Ramos (cell line): ENCODE measurements around the gene ADNP2.

Experiments
- in situ Hi-C: fragments of 300-500 bp; cut with MboI; formaldehyde crosslinking; loops from one replicate; pipeline ENCODE4 v1.14.3; 2022; ENCODE audit warnings: low sequenced_read_pairs; ENCODE audit not compliant: unreplicated experiment

The ADNP2 gene

GRCh38 chr18:80105369-80106167 is 3.5 kb upstream of the ADNP2 start:
- in situ Hi-C loops = no loop called here

DNA sequence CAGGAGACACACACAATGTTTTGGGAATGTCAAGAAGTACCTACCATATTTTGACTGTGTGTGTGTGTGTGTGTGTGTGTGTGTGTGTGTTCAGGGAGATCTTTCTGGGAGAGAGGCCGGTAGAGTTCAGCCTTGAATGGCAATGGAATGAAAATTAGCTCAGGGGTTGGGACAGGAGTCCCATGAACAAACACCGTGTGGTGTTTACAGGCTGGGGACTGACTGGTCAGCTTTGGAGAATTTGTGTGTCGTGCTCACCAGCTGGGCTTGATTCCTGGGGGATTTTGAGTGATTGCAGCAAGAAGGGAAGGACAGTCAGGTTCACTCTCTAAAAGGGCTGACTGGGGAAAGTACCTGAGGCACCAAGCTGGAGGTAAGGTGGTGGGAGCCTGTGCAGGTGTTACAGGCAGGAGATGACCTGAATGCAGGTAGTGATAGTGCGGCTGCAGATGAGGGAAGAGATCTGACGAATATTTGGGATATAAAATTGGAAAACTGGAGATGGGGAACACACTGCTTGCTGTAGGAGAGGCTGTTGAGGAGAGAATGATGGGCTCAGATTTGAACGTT is 2.5 kb upstream of the ADNP2 start:
- in situ Hi-C loops = no loop called here

GRCh38 chr18:80107426-80107825 is 1.6 kb upstream of the ADNP2 start:
- in situ Hi-C loops = no loop called here

DNA sequence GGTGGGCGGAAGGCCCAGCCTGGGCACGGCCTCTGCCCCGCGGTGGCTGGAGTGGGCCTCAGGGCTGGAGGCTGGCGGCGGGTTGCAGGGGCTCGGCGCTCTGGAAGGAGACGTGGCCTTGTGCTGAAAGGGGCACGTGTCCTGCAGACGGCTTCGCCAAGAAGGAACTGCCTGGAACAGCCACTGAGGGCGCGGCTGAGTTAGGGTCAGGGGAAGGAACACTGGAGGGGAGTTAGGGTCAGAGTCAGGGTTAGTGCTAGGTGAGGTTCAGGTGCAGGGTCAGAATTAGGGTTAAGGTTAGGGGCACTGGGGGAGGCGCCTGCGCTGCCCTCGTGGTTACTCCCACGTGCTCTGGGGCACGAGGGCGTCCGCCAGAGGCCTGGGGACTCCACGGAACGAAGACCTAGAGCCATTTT is 933 bp upstream of the ADNP2 start:
- in situ Hi-C loops = no loop called here

DNA sequence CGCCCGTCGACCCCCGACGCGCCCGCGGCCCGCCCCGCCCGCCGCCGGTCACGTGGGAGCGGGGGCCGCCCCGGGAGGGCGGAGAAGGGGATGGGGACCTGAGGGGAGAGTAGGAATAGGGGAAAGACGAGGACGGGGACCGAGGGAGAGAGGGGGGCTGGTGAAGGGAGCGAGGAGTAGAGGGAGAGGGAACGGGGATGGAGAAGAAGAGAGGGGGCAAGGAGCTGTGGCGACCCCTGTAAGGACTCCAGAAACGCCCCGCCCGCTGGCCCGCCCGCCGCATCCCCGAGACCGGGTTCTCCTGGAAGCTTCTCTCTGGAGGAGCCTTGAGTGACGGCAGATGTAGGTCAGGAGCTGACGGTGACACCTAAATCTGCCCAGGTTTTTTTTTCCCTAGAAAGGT is 615 bp downstream of the ADNP2 start:
- in situ Hi-C loops = no loop called here

DNA sequence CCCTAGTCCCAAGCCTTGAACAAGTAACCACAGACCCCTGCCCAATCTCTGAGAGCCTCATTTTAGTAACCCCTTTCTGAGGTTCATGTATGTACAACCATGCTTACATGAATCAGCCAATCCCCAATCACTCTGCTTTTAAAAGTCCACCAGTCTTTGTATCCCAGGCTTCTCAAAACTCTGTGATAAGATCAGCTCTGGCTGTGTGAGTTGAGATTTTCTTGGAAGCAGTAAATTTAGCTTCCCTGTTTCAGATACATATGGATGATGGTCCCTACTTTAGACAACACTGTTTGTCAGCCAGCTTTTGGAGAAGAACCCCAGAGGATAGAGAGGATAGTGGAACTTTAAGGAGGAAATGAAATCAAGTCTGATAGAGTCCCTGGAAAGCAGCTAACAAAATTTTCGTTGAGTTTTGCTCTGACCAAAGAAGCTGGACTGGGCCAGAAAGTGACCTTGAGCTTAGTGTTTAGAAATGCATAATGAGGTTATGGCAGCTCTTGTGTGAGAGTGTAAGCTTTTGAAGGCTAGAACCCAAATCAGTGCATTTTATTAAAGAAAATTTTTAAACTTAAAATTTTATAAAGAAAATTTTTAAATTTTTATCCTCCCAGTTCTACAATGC is 3.7 kb downstream of the ADNP2 start:
- in situ Hi-C loops = no loop called here

DNA sequence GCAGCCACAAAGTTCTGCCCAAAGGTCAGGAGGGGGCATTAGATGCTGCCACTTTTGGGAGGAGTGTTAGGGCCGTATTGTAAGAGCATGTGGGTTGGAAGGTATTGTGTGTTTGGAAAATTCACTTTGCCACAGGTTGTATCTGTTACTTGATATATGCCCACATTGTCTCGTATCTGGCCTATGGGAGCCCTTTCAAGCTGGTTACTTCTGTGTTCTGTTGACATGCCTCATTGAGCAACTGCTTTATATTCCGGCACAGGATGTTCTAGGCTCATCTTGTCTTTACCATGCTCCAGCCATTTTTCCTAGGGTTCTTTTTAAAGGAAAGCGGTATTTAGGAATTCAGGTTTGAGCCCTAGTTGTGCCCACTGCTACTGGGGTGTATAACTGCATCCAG is 6.0 kb downstream of the ADNP2 start:
- in situ Hi-C loops = no loop called here

DNA sequence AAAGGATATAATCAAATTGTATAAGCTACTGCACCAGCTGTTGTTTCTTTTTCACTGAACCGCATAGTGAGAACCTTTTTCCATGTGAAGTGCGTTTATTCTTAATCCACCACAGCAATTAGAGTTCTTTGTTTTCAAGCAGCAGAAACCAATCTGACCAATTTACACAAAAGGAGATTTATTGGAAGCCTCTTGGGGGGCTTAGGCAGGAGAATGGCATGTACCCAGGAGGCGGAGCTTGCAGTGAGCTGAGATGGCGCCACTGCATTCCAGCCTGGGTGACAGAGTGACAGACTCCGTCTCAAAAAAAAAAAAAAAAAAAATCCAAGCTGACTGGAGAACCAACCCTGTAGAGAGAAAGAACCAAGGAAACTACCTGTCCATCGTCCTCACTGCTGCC is 10.0 kb downstream of the ADNP2 start:
- in situ Hi-C loops = no loop called here

DNA sequence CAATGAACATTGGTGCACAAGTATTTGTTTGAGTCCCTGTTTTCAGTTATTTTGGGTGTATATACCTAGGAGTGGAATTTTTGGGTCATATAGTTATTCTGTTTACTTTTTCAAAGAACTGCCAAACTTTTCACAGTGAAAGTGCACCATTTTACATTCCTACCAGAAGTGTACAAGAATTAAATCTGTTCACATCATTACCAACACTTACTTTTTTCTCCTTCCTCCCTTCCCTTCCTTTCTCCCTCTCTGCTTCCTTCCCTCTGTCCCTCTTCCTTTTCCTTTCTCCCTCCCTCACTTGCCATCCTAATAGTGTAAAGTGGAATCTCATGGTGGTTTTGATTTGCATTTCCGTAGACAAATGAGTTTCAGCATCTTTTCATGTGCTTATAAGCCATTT is 11.9 kb downstream of the ADNP2 start:
- in situ Hi-C loops = no loop called here

GRCh38 chr18:80124131-80124530 is 15.1 kb downstream of the ADNP2 start:
- in situ Hi-C loops = no loop called here

DNA sequence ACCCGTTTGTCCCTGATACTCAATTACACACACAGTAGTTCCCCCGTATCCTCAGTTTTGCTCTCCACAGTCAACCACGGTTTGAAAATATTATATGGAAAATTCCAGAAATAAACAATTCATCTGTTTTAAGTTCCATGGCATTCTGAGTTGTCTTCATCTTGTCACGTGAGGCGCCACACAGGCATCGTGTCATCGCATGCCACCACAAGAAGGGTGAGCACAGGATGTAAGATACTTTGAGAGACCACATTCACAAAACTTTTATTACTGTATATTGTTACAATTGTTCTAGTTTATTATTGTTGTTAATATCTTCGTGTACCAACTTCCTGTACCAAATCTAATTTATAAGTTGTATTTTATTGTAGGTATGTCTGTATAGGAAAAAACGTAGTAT is 17.7 kb downstream of the ADNP2 start:
- in situ Hi-C loops = no loop called here

DNA sequence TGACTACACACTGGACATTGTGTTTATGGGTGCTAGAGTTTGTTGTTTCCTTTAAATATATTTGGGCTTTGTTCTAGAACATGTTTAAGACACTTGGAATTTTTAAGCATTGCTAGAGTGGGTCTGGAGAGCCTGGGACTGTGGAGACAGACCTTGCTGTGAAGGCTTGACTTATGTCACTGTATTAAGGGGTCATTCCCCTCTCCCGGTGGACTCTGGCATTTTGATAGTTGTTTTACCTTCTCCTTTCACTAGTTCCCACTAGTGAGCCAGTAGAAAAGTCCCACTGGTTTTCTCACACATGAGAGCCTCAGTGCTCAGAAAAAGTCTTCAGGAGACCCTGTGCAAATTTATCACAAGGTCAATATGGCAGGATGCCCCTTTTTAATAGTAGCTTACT is 18.6 kb downstream of the ADNP2 start:
- in situ Hi-C loops = no loop called here

- in situ Hi-C loops = no loop called here
Observed at GRCh38 chr18:80129672-80130367, 20.8 kb downstream of the ADNP2 start.

GRCh38 chr18:80130555-80130954 is 21.5 kb downstream of the ADNP2 start:
- in situ Hi-C loops = no loop called here

DNA sequence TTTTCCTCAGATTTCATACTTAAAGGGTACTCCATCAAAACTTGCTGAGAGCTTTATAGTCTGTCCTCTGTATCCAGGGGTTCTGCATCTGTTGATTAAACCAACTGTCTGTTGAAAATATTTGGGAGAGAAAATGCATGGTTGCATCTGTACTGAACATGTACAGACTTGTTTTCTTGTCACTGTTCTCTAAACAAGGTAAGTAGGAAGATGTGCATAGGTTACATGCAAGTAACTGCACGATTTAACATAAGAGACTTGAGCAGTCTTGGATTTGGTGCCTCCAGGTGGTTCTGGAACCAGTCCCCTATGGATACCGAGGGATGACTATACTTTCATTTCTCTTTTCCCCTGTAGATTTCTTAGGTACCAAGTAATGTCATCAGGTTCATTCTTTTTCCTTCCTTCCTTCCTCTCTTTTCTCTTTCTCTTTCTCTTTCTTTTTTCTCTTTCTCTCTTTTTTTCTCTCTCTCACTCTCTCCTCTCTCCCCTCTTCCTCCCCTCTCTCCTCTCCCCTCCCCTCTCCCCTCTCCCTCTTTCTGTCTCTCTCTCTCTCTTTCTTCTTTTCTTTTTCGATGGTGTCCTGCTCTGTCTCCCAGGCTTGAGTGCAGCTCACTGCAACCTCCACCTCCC is 23.2 kb downstream of the ADNP2 start:
- in situ Hi-C loops = no loop called here

GRCh38 chr18:80133124-80133523 is 24.1 kb downstream of the ADNP2 start:
- in situ Hi-C loops = no loop called here

- in situ Hi-C loops = no loop called here
Observed at GRCh38 chr18:80135136-80135535, 26.1 kb downstream of the ADNP2 start.

- in situ Hi-C loops = no loop called here
Observed at GRCh38 chr18:80136679-80137078, 27.6 kb downstream of the ADNP2 start.

DNA sequence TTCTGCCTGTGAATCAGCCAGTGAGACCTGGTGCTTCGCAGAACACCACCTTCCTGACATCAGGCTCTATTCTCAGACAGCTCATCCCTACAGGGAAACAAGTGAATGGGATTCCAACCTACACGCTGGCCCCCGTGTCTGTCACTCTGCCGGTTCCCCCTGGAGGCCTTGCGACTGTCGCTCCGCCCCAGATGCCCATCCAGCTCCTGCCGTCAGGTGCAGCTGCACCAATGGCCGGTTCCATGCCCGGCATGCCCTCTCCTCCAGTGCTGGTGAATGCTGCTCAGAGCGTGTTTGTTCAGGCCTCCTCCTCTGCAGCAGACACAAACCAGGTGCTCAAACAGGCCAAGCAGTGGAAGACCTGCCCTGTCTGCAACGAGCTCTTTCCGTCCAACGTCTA is 28.1 kb downstream of the ADNP2 start:
- in situ Hi-C loops = no loop called here

DNA sequence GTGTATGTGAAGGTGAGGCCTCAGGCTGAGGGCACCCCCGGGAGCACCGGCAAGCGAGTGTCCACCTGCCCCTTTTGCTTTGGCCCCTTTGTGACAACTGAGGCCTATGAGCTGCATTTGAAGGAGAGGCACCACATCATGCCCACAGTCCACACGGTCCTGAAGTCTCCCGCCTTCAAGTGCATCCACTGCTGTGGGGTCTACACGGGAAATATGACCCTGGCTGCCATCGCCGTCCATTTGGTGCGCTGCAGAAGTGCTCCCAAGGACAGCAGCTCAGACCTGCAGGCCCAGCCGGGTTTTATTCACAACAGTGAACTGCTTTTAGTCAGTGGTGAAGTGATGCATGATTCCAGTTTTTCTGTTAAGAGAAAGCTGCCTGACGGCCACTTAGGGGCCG is 28.9 kb downstream of the ADNP2 start:
- in situ Hi-C loops = no loop called here
